GM19397 (cell line): ENCODE results near the gene GINS3.
A peak's percentile ranks its signal among the peaks of the same experiment; 100 is the strongest.
"Not testable (repeated sequence)": the region's sequence is repeated elsewhere in the genome, so short reads cannot be mapped to it uniquely, and the experiment has no call there.

ENCODE experiments used
- ATAC-seq: cut with Tn5 transposase; IDR thresholded peaks from one replicate; pipeline ENCODE4 v1.9.1; 2021; ENCODE audit warnings: mild to moderate bottlenecking, moderate library complexity; ENCODE audit not compliant: unreplicated experiment

GINS3 gene

DNA sequence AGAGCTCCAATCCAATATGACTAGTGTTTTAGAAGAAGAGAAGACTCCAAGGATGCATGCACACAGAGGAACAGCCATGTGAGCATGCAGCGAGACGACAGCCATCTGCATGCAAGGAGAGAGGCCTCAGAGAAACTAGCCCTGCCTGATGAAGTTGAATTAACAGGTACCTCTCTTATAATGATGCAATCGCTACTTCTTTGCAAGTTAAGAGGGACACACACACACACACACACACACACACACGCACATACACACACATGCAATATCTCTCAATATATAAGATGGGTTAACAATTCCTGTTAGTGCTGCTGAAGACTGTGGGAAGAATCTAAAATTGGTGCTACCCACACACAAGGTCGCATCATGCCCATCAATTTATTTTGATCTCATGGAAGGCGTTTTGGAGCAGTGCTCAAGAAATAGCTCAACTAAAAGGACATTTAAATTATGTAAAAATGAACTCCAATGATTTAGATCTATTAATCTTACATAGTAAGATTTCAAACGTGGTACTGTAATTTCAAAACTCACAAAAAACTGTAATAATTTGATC lies 7.0 kb upstream of the GINS3 start:
- no peak for ATAC-seq

DNA sequence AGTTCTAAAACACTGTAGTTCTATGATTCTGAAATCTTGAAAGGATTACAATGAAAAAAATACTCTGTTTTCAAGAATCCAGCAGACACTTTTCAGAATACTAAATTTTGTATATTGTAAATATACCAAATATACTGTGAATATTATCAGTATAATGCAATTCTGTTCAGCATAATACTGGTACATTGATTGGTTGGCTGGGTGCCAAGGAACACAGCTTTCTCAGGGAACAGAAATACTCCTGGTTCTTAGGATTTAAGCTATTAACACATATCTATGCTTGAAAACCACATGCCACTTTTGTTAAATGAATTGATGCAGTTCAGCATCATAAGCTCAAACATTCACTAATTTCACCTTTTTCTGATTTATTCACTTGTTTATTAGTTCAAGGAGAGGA lies 2.5 kb upstream of the GINS3 start:
- ATAC-seq: no peak

DNA sequence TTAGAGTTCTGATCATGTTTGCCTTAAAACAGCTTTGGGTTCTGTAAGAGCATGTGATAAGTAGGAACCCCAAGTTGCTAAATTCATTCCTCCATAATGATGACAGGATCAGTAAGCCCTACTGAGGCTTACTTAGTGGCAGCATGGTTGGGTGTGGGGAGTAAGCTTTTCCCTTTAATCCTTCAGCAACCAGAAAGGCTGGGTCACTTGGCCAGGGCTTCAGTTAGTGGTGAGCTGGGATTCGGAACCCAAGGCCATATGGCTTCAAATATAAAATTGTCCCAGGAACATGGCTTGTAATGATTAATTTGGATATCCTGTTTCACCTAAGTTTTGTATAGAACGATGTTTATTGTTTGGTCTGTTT lies 850 bp downstream of the GINS3 start:
- peak; percentile 17 for ATAC-seq

DNA sequence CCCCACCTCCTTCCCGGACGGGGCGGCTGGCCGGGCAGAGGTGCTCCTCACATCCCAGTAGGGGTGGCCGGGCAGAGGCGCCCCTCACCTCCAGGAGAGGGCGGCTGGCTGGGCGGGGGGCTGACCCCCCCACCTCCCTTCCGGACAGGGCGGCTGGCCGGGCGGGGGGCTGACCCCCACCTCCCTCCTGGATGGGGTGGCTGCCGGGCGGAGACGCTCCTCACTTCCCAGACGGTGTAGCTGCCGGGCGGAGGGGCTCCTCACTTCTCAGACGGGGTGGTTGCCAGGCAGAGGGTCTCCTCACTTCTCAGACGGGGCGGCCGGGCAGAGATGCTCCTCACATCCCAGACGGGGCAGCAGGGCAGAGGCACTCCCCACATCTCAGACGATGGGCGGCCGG lies 4.6 kb downstream of the GINS3 start:
- ATAC-seq: not testable (repeated sequence)

DNA sequence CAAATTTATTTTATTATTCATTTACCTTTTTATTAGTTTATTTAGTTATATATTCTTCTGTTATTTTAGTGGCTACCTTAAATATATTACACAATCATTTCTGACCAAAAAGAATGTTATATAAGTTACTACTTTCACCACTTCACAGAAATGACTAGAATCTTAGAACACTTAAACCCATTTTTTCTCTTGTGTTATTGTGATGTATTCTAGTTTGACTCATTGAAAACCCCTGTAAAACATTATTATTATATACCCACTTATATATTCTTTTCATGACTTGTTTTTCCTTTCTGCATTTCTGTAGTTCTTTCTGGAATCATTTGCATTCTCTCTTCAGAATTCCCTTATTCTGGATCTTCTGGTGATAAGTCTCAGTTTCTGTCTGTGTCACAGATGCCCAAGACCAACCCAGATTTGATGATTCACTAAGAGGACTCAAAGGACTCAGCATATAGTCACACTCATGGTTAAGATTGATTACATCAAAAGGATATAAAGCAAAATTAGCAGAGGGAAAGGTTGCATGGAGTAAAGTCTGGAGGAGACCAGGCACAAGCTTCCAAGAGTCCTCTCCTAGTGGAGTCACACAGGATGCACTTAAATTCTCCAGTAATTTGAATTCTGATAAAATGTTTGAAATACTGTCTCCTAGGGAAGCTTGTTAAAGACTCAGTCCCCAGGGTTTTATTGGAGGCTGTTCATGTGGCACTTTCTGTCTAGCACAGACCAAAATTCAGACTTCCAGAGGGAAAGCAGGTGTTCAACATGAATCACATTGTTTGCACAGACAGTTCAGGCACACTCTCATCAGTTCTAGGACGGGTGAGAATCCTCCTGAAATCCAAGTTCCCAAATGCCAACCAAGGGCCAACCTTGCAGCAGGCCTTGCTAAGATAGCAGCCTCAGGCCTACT lies 7.7 kb downstream of the GINS3 start:
- ATAC-seq: no peak

DNA sequence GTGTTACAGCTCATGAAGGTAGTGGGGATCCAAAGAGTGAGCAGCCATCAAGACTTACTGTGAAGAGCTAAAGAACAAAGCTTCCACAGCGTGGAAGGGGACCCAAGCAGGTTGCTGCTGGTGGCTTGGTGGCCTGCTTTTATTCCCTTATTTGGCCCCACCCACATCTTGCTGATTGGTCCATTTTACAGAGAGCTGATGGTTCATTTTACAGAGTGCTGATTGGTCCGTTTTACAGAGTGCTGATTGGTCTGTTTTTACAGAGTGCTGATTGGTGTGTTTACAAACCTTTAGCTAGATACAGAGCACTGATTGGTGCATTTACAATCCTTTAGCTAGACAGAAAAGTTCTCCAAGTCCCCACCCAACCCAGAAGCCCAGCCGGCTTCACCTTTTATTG lies 9.0 kb downstream of the GINS3 start:
- not testable (repeated sequence) for ATAC-seq

DNA sequence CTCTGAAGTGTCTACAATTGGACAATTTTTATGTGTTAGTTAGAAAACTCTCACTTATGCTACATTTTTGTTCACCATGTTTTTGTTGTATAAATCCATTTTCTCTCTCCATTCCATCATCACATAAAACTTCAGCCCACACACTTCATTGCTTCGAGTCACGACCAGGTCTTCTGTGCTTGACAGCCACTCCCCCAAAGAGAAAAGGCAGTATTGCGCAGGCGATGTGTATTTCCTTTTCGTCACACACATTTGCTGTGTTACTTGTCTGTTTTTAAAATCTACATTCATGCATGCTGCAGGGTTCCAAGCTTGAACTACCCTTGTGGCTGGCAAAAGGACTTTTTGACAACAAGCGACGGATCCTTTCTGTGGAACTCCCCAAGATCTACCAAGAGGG lies 10.5 kb downstream of the GINS3 start:
- no peak for ATAC-seq

DNA sequence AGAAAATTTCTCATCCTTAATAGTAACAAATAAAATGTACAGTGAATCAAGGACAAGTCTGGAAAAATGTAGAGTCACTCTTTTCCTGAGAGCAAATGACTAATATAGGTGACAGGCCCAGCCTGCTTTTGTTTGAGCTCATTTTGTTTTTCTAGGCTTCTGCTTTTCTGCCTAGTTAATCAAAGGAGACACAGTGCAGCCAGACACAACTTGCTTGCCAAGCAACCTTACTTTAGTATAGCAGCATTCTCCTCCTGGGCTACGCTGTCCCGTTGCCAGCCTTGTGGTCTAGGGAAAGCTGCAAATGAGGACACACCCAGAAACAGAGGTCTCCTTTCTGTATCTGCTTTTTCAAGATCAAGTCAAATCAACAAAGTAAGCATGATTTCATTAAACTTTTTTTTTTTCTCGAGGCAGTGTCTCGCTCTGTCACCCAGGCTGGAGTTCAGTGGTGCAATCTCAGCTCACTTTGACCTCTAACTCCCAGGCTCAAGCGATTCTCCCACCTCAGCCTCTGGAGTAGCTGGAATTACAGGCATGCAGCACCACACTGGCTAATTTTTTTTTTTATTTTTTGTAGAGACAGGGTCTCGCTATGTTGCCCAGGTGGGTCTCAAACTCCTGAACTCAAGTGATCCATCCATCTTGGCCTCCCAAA lies 17.2 kb downstream of the GINS3 start:
- ATAC-seq: no peak

DNA sequence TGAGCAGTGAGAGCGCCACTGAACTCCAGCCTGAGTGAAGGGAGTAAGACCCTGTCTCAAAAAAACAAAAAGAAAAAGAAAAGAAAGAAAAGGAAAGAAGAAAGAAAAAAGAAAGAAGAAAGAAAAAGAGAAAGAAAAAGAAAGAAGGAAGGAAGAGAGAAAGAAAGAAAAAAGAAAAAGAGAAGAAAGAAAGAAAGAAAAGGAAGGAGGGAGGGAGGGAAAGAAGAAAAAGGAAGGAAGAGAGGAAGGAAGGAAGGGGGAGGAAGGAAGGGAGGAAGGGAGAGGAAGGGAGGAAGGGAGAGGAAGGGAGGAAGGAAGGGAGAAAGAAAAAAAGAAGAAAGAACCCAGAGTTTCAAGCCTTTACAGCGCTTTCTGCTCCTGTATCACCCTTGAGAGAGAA lies 19.1 kb downstream of the GINS3 start:
- ATAC-seq: no peak

DNA sequence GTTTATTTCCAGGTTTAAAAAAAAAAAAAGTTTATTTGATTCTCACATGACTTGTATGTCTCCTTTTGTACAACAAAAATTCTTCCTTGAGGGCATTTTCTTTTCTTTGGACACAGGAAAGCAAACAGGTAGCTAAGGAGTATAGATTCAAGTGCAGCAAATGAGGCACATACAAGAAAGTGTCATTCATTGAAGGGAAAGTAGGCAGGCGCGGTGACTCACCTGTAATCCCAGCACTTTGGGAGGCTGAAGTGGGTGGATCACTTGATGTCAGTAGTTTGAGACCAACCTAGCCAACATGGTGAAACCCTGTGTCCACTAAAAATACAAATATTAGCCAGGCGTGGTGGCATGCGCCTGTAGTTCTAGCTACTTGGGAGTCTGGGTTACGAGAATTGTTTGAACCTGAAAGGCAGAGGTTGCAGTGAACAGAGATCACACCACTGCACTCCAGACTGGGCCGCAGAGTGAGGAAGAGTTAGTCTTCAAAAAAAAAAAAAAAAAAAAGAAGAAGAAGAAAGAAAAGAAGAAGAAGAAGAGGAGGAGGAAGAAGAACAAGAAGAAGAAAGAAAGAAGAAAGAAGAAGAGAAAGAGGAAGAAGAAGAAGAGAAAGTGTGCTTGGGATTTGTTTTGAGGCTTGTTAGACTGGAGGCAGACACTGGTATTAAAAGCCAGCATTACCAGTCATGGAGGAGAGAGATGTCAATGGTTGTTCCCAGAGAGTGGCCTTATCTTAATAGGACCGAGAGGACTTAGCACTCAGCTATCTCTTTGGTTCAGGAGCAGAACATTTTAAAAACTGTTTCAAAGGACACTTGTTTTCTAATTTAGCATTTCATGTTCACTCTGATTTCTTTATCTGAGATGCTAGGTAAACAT lies 19.7 kb downstream of the GINS3 start:
- no peak for ATAC-seq

DNA sequence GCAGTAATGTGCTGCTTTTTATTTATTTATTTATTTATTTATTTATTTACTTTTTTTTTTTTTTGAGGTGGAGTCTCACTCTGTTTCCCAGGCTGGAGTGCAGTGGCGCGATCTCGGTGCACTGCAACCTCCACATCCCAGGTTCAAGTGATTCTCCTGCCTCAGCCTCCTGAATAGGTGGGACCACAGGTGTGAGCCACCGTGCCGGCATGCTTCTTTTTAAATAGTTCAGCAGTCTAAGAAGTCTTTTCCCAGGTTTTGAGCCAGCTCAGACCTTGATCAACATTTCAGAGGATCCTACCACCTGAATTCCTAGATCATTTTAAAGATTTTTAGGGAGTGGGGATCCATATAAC lies 20.3 kb downstream of the GINS3 start:
- not testable (repeated sequence) for ATAC-seq

DNA sequence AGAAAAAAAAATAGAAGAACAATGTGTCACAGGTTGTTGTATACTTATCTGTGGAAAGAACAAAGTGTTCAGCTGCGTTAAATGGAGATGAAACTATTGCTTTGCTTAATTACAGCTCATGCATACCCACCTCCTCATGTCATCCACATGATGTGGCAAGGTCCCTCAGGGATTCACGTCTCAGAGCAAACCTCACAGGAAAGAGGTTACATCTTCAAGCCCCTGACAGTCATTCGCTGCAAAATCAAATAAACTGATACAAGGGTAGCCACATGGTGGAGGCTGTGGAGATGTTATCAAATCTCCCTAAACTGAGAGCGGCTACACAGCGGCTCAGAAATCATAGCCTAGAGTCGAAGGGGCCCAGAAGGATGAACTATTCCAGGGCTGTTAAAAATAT lies 21.1 kb downstream of the GINS3 start:
- ATAC-seq: no peak

DNA sequence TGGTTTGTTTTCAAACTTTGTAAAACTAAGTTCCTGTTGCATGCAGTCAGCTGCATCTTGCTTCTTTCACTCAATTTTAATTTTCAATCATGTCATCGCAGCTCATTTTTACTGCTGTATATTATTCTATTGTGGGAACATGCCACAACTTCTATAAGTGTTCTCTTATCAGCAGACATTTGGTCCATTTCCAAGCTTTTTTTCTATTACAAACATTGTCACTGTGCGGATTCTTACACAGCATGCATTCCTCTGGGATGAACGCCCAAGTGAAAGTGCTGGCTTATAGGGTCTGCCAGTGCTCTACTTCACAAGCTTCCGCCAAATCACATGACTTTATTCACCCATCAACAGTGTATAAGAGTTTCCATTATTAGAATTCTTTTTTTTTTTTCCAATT lies 22.7 kb downstream of the GINS3 start:
- no peak for ATAC-seq

DNA sequence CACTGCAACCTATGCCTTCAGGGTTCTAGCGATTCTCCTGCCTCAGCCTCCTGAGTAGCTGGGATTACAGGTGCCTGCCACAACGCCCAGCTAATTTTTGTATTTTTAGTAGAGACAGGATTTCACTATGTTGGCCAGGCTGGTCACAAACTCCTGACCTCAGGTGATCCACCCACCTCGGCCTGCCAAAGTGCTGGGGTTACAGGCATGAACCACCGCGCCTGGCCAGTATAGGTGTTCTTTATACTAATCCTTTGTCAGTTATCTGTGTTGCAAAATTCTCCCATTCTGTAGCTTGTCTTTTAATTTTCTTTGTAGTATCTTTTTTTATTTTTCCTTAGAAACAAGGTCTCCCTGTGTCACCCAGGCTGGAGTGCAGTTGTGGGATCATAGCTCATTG lies 23.7 kb downstream of the GINS3 start:
- not testable (repeated sequence) for ATAC-seq

DNA sequence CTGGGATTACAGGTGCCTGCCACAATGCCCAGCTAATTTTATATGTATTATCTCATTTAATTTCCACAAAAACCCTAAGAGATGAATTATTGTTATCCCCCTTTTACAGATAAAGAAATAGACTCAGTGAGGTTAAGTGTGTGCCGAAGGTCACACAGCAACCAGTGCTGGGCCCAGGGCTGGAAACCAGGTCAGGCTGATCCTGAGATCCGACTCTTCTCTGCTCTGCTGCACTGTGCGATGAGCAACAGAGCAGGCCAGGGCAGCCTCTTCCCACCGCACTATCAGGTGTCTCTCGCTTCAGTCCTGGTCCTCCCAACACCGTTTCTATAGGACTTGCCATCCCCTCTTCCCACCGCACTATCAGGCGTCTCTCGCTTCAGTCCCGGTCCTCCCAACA lies 24.8 kb downstream of the GINS3 start:
- ATAC-seq: no peak

DNA sequence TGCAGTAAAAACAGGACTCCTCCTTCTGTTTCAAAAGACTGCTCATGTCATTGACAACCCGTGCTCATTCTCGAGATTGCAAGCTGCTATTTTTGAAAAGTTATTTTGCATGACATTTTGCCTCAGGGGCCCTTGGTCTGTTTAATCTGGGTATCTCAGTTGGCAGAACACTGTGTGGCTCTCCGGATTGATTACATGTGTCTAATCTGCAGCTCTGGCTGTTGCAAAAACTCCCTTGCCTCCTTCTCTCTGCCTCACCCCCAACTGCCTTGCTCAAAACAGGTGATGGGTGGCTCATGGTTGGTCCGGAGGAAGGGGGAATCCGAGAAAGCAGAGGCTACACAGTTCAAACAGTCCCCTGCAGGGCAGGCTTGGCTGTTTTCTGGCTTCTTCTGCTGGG lies 25.3 kb downstream of the GINS3 start:
- peak; percentile 37 for ATAC-seq

DNA sequence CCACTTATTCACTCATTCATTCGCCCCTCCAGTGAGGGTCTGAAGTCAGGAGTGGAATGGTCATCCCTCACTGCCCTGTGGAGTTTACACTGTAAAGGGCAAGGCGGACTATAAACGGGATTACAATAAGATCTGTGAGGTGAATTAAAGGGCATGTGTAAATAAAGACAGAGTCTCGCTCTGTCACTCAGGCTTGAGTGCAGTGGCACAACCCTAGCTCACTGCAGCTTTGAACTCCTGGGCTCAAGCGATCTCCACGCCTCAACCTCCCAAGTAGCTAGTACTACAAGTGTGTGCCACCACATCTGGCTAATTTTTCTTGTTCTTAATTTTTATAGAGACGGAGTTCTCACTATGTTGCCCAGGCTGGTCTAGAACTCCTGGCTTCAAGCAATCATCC lies 25.8 kb downstream of the GINS3 start:
- no peak for ATAC-seq

DNA sequence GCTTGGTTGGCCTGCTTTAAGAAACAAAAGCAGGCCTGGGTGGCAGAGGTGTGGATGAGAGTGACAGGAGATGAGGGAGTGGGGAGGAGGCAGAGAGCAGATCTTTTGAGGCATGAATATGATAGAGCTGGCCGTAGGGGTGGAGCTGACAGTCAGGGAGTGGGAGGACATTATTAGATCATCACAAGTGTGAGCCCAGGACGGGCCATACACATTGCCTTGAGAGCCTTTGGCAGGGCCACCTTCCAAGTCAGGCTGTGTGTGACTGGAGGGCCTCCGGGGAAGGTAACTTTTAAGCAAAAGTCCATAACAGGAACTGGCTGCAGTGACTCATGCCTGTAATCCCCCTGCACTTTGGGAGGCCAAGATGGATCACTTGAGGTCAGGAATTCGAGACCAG lies 26.3 kb downstream of the GINS3 start:
- ATAC-seq: no peak

DNA sequence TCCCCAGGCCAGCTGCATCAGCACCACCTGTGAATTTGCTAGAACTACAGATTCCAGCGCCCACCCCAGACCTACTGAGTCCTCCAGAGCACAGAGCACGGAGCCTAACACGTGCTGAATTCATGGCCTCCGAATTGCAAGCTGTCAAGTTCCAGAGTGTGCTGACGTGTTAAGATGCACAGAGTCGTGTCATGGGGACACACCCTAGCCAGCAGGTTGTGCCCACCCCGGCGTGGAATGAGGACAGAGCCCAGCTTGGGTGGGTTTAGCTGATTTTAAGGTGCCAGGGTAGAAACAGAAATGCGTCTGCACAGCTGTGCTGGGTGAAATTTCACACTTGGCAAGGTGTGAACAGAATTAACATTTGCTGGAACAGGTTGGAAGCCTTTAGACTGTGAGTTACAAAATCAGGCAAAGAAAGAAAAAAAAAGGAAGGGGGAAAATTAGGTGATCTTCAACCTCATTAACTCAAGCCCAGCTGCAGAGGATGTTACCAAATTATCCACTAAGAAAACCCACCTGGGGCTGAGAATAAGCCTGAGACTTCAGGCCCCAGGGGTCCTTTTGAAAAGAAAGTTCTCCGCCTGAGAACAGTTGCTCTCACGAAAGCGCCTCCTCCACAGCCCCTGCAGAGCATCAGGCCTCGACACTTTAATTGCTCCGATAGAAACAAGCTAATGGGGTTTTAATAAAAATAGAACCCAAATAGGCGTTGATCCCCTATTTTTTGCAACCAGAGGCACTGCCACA lies 27.1 kb downstream of the GINS3 start:
- no peak for ATAC-seq

DNA sequence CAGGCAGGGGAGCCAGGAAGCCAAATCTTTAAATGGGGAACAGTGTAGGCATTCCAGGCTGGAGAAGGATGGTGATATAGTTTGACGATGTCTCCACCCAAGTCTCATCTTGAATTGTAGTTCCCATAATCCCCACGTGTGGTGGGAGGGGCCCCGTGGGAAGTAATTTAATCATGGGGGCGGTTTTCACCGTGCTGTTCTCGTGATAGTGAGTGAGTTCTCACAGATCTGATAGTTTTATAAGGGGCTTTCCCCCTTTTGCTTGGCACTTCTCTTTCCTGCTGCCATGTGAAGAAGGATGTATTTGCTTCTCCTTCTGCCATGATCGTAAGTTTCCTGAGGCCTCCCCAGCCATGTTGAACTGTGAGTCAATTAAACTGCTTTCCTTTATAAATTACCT lies 28.8 kb downstream of the GINS3 start:
- ATAC-seq: no peak

DNA sequence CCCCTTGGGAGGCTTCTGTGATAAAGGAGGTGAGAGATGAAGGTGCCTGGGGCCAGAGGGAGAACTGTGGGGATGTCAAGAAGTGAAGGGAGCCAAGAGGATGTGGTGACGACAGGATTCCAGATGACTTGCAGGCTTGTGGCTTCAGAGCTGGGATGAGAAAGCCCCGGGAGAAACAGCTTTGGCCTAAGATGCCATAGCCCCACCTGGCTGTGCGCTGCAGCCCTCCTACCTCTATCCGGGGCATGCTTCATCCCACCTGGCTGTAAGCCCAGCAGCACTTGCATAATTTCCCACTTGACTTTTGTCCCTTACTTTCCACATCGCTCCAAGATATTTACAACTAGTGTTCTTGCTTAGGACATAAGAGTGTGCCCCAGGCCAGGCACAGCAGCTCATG lies 29.3 kb downstream of the GINS3 start:
- no peak for ATAC-seq
